ENCODE results near the gene MED15.

Gene MED15

DNA sequence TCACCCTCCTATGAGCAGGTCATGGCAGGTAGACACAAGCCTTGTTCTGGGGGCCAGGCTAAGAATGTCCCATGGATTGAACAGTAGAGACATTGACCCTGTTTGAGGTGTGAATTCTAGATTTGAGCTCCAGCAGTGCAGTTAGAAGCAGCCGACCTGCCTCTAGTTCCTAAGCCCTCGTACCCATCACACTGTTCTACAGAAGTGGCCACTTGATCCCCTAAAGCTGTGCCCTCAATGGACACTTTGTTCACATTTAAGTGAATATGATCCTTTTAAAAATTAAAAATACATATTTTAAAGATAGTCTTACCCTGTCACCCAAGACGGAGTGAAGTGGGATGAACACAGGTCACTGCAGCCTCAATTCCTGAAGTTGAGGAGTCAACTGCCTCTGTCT, 122.0 kb downstream of the MED15 start:
- DNase-seq, result no peak

DNA sequence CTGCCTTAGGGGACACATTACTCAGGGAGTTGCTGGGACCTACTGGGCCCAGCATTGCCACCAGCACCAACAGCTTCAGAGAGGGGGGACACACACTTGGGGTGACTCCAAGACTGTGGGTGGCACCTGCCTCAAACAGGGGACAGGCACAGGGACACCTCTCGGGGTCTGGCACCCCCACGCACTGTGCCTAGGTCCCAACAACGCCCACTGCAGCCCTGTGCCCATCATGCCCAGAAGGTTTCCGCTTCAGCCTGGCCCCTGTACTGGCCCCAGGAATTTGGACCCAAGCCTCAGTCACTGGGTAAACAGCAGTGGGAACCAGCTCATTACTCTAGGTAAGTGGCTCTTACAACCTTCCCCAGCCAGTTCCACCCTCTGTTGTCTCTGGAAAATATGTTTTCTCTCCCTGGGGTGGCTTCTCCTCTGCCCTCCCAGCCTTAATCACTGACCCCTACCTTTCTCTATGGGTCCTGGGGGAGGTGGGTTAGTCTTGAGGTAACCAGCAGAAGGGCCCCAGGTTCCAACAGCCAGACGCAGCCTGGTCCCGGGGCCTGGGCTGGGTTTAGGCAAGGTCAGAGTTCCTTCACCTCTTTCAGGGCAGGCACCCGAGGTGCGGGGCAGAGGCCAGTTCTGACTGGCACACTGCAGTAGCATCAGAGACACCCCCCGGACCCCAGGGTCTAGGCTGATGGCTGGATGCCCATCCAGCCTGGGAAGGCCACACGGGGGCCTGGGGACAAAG, 123.6 kb downstream of the MED15 start:
- no peak for DNase-seq

DNA sequence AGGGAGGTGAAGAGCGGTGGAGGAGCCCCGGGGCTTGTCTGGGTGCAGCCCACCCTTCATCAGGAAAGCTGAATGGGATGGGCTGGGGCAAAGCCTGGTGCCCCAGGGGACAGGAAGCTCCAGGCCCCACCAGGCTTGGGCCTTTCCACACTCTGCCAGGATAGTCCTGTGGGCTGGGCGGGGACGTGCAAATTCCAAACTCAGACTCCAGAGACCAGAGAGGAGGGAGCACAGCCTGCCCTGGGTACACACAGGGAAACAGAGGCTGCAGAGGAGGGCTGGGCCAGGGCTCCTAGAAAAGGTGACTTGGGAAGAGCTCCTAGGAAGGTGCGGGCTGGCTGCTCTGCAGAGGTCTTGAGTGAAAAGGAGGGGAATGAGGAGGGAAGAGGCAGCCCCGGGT, 124.7 kb downstream of the MED15 start:
- no peak for DNase-seq

DNA sequence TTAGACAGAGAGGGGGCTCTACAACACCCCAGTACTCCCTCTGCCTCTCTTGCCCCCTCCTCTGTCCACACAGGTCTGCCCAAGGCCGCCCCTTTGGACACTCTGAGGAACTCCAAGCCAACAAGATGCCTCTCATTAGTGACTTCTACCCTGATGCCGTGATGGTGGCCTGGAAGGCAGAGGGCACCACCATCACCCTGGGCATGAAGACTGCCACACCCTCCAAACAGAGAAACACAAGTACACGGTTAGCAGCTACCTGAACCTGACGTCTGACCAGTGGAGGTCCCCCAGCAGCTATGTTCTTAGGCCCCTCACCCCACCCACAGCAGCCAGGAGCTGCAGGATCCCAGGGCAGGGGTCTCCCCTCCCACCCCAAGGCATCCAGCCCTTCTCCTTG, 125.1 kb downstream of the MED15 start:
- DNase-seq, result no peak

DNA sequence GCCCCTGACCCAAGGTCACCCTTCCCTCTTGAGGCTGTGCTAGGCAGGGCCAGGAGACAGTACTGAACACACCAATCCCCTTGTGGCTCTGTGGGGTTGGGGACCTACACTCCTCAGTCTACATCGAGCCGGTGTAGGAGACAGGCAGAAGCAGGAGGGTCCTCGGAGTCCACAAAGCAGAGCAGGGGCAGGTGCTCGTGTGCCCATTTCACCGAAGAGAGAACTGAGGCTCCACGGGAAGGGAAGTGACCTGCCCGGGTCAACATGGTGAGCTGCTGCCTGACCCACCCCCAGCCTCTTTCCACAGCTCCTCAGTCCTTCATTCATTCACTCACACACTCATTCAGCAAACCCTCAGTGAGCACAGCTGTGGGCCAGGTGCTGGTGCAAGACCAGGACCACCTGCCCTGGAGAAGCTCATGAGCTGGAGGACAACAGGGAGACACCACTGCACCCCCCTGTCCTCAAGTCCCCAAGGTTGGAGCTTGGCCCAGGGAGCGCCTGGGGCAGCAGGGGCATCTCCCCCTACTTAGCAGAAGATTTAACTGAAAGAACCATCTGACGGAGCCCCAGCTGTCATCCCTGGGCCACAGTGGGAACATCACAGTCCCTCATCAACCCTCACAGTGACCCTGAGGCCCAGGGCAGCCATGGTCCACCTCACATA, 127.3 kb downstream of the MED15 start:
- DNase-seq, result no peak

DNA sequence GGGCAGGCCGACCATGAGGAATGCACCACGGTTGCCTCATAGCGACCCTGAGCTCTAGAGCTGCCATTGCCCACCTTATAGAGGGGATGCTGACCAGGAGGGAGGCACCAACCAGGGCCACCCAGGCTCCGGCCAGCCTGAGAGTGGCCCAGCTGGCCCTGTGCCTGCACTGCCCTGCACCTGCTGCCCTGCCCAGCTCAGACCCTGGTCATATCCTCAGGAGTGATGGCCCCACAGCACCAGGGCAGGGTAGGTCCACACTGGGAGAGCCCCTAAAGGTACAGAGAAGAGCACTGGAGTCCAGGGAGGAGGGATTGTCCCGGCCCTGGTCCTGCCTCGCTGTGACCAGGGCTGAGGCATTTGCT, 127.8 kb downstream of the MED15 start:
- DNase-seq, result no peak

DNA sequence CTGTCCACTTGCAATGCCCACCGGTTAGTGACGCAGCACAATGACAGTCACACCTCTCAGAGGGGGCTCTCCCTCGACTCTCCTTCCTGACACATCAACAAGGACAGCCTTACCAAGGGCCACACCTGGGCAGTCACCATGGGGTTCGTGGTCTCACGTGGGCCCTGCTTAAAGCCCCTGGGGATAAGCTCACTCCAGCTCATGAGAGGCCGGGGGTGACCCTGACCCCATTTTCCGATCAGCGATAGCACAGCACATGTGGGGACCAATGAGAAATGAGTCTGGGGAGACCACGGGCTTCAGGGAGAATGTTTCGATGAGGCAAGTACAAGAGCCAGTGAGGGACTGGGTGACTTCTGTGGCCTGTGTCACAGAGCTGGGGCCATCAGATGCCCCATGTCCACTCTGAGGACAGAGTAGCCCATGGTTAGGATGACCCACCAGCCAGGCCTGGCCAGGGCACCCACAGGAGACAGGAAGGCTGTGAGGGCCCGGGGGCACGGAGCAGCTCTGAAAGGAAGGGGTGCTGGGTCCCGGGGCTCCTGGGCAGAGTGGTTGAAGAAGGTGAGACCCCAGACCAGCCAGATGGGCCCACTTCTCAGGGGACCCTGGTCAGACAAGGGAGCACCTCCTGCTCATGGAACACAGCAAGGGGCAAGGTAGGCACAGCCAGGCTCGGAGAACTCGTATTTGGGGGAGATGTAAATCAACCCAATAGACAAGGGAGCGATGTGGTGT, 128.8 kb downstream of the MED15 start:
- DNase-seq, result no peak

DNA sequence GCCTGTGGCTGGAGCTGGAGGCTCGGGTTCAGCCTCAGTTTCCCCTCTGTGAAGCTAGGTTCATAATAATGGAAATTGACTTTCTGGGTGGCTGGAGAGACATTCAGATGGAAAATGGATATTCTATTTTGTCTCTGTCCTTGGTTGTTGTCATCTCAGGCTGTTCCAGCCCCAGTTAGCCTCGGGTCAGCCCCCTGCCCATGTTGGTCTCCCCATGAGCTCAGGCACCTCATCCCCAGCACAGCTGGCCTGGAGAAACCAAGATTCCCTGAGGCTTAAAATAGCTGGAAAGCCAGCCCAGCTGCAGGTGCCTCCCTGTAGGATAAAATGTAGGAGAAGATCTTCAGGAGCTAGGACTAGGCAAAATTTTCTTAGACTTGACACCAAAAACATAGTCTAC, 129.5 kb downstream of the MED15 start:
- no peak for DNase-seq
